Caco-2 (cell line): ENCODE results near the gene KLHL29. TPM values are rescaled to one million over a fixed set of nuclear protein-coding genes. Genes with fewer than 3 reads are reported as not detected.

Experiments used
- BruUV-seq: library from RNA; stranded (reverse); fragments of 400-500 nt; replicated peaks from 2 replicates; lab custom pipeline; 2021; lab: Mats Ljungman, UMichigan
- CTCF ChIA-PET: fragments of 300-600 bp; sonication (Branson Sonifier 250); formaldehyde crosslinking; loops from one replicate; lab custom pipeline; 2022; ENCODE audit warnings: antibody characterized with exemption; lab: Charles Lee
- POLR2A ChIA-PET: fragments of 300-600 bp; sonication (Branson Sonifier 250); formaldehyde crosslinking; loops from one replicate; lab custom pipeline; 2022; ENCODE audit warnings: antibody characterized with exemption; lab: Charles Lee
- DNase-seq, 2 experiments: peaks; one replicate each; pipeline versions ENCODE4 v3.0.0 to v3.0.0-alpha.2; 2020 to 2022
- H3K27me3 ChIP-seq: replicated peaks from 2 replicates; pipeline ENCODE4 v1.6.0; 2011; ENCODE audit warnings: low read length; ENCODE audit not compliant: control insufficient read depth, insufficient read depth
- H3K36me3 ChIP-seq: 2 replicates; pipeline ENCODE4 v1.5.1; 2011; ENCODE audit warnings: low read length; ENCODE audit not compliant: control insufficient read depth, insufficient read depth
- H3K4me1 ChIP-seq: fragments of 250-450 bp; sonication (Bioruptor Pico); 2 replicates; pipeline ENCODE4 v1.5.1; 2020; ENCODE audit warnings: mild to moderate bottlenecking
- H3K4me3 ChIP-seq: 2 replicates; pipeline ENCODE4 v1.5.1; 2011; ENCODE audit warnings: low read depth, mild to moderate bottlenecking, control low read depth, low read length
- H3K9me3 ChIP-seq: fragments of 250-450 bp; sonication (Bioruptor Pico); 2 replicates; pipeline ENCODE4 v1.5.1; 2020; ENCODE audit warnings: mild to moderate bottlenecking, moderate library complexity
- H3K27ac Mint-ChIP-seq: one replicate; pipeline ENCODE4 v1.8.0; 2022; ENCODE audit warnings: mixed read lengths; ENCODE audit not compliant: unreplicated experiment
- H3K27me3 Mint-ChIP-seq: one replicate; pipeline ENCODE4 v1.8.0; 2022; ENCODE audit warnings: mixed read lengths; ENCODE audit not compliant: insufficient read depth, unreplicated experiment
- H3K36me3 Mint-ChIP-seq: one replicate; pipeline ENCODE4 v1.8.0; 2022; ENCODE audit warnings: mild to moderate bottlenecking, mixed read lengths; ENCODE audit not compliant: insufficient read depth, unreplicated experiment
- H3K4me1 Mint-ChIP-seq: one replicate; pipeline ENCODE4 v1.8.0; 2022; ENCODE audit warnings: low read depth, mixed read lengths; ENCODE audit not compliant: unreplicated experiment
- H3K4me3 Mint-ChIP-seq: one replicate; pipeline ENCODE4 v1.8.0; 2022; ENCODE audit warnings: mild to moderate bottlenecking, moderate library complexity, mixed read lengths; ENCODE audit not compliant: unreplicated experiment
- H3K9me3 Mint-ChIP-seq: one replicate; pipeline ENCODE4 v1.8.0; 2022; ENCODE audit warnings: mixed read lengths; ENCODE audit not compliant: unreplicated experiment
- intact Hi-C: fragments of 100-400 bp; cut with micrococcal nuclease; formaldehyde crosslinking; loops from one replicate; pipeline ENCODE4 v1.10.0; 2022; ENCODE audit not compliant: unreplicated experiment
- total RNA-seq: library from RNA; stranded (reverse); gene quantifications from 2 replicates; pipeline ENCODE4 v1.2.3, GENCODE V29; 2022
- TF ChIP-seq, protein P1 (sequence below), 2 experiments: fragments of 200-600 bp in 1 of 2; IDR thresholded peaks; 1 replicate in 1 of 2; 2 replicates in 1 of 2; pipeline versions ENCODE4 v1.5.1 to v1.8.0; 2011 to 2022; ENCODE audit warnings: antibody characterized with exemption in 1 of 2, control low read depth in 1 of 2, inconsistent platforms in 1 of 2, low read depth in 1 of 2, low read length in 1 of 2, mild to moderate bottlenecking in 1 of 2, moderate library complexity in 1 of 2; ENCODE audit not compliant: insufficient read depth in 1 of 2, severe bottlenecking in 1 of 2, unreplicated experiment in 1 of 2

KLHL29 gene
- total RNA-seq, 1 experiment from 2014 or later = 0.61 TPM

DNA sequence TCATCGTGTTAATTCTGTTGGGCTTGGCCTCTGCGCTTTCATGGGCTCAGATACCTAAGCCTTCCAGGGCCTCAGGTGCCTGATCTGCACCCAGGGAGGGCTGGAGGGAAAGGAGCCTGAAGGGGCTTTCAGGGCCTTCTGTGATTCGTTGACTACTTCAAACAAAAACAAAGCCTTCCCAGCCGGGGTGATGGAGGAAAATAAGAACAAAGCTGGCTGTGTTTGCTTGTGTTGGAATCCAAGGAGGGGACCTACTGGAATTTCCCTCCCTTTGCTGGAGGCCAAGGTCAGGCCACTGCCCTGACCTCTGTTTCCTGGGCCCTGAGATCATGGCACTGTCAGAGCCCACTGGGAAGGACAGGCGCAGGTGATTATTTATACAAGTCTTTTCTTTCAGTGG, 135.3 kb downstream of the KLHL29 start:
- CTCF ChIA-PET = interaction anchor here (0.6 kb wide), 1 partner anchor 8 kb away, joined by 3 read pairs; no protein-coding TSS in a partner anchor
- Histone ChIP-seq H3K4me3 (no peak overlapping the region), H3K36me3 (no peaks in the 10 kb centered on the region), H3K4me1 (peaks cover 6% of the 10 kb centered on the region; the same call in 1 of the 2 replicates), H3K27me3 (no peaks in the 10 kb centered on the region), H3K9me3 (no peaks in the 10 kb centered on the region)
- peak in 1 of 2 experiments; percentile 14 for DNase-seq
- H3K27ac Mint-ChIP-seq = no peak overlapping the region
- TF ChIP-seq, protein P1, sequence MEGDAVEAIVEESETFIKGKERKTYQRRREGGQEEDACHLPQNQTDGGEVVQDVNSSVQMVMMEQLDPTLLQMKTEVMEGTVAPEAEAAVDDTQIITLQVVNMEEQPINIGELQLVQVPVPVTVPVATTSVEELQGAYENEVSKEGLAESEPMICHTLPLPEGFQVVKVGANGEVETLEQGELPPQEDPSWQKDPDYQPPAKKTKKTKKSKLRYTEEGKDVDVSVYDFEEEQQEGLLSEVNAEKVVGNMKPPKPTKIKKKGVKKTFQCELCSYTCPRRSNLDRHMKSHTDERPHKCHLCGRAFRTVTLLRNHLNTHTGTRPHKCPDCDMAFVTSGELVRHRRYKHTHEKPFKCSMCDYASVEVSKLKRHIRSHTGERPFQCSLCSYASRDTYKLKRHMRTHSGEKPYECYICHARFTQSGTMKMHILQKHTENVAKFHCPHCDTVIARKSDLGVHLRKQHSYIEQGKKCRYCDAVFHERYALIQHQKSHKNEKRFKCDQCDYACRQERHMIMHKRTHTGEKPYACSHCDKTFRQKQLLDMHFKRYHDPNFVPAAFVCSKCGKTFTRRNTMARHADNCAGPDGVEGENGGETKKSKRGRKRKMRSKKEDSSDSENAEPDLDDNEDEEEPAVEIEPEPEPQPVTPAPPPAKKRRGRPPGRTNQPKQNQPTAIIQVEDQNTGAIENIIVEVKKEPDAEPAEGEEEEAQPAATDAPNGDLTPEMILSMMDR (IDR thresholded peaks at IDR 0.05; ENCODE audit: insufficient read depth in 1 of 2, low read depth in 1 of 2, low read length in 1 of 2, severe bottlenecking in 1 of 2, unreplicated experiment in 1 of 2) = no peak
- POLR2A ChIA-PET = no interaction called here
- intact Hi-C loops = no loop called here
- no peaks in the 10 kb centered on the region for H3K9me3 Mint-ChIP-seq
- no peaks in the 10 kb centered on the region for H3K36me3 Mint-ChIP-seq
- BruUV-seq = no TSS peak
- peaks cover 2% of the 10 kb centered on the region for H3K27me3 Mint-ChIP-seq
- H3K4me1 Mint-ChIP-seq = no peaks in the 10 kb centered on the region
- H3K4me3 Mint-ChIP-seq = no peak overlapping the region

DNA sequence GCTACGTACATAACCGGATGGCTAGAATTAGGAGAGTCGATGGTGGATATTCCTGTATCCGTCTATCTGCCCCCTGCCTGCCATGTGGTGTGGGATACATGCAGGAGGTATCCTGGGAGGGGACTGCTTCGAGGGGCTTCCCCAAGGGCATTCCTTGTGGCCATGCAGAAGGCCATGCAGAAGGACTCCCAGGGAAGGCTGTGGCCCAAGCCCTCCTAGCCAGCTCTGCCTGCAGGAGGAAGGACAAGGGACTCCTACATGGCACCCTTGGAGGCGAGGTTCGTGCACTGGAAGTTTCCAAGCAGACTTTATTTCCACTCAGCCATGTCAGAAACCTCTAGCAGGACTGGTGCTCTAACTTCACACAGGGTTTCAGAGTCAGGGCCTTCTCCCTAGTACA, 136.1 kb downstream of the KLHL29 start:
- H3K36me3 ChIP-seq = no peaks in the 10 kb centered on the region
- Mint-ChIP-seq H3K36me3 (no peaks in the 10 kb centered on the region), H3K9me3 (no peaks in the 10 kb centered on the region), H3K27me3 (peaks cover 2% of the 10 kb centered on the region), H3K4me3 (no peak overlapping the region), H3K4me1 (no peaks in the 10 kb centered on the region), H3K27ac (no peak overlapping the region)
- DNase-seq = no peak
- H3K4me1 ChIP-seq = peaks cover 6% of the 10 kb centered on the region; the same call in 1 of the 2 replicates
- no peaks in the 10 kb centered on the region for H3K9me3 ChIP-seq
- intact Hi-C loops = no loop called here
- BruUV-seq = no TSS peak
- ChIA-PET CTCF (interaction anchor here (0.6 kb wide), 1 partner anchor 9 kb away, joined by 3 read pairs; no protein-coding TSS in a partner anchor), POLR2A (no interaction called here)
- H3K27me3 ChIP-seq = no peaks in the 10 kb centered on the region
- no peak overlapping the region for H3K4me3 ChIP-seq
- TF ChIP-seq, protein P1 (IDR thresholded peaks at IDR 0.05; ENCODE audit: insufficient read depth in 1 of 2, low read depth in 1 of 2, low read length in 1 of 2, severe bottlenecking in 1 of 2, unreplicated experiment in 1 of 2) = no peak

DNA sequence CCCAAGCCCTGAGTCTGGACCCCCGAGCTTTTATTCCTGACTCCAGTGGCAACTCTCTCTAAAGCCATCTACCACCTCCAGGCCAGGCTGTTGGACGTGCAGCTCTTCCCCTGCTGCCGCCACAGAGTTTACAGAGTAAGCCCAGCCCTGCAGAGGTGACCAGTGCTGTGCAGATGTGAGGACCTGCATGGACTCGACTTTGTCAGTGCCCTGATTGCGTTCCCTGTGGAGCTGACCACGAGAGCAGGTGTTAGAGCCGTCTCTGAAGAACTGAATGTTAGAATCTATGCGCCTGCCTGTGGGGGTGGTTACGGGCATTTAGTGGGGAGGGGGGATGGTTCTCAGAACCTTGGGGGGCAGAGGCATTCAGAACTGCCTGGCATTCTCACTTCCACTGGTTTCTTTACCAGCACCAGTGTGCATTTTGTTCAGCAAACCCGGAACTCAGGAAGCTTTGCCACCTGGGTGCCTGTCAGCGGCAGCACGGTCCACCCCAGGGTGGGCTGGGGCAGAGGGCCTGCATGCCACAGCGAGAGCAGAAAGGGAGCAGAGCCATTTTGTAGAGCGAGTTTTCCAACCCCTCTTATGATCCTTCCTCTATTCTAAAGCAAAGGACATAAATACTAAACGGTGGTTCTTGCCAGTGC, 137.9 kb downstream of the KLHL29 start:
- H3K36me3 ChIP-seq = no peaks in the 10 kb centered on the region
- CTCF ChIA-PET = no interaction called here
- TF ChIP-seq, protein P1 (IDR thresholded peaks at IDR 0.05; ENCODE audit: insufficient read depth in 1 of 2, low read depth in 1 of 2, low read length in 1 of 2, severe bottlenecking in 1 of 2, unreplicated experiment in 1 of 2) = no peak
- no peaks in the 10 kb centered on the region for H3K9me3 Mint-ChIP-seq
- H3K9me3 ChIP-seq = no peaks in the 10 kb centered on the region
- peaks cover 6% of the 10 kb centered on the region; the same call in 1 of the 2 replicates for H3K4me1 ChIP-seq
- POLR2A ChIA-PET = no interaction called here
- H3K4me1 Mint-ChIP-seq = no peaks in the 10 kb centered on the region
- H3K27me3 ChIP-seq = no peaks in the 10 kb centered on the region
- H3K4me3 ChIP-seq = no peak overlapping the region
- DNase-seq = no peak
- H3K4me3 Mint-ChIP-seq = no peak overlapping the region
- H3K27ac Mint-ChIP-seq = no peak overlapping the region
- peaks cover 2% of the 10 kb centered on the region for H3K27me3 Mint-ChIP-seq
- no peaks in the 10 kb centered on the region for H3K36me3 Mint-ChIP-seq
- intact Hi-C loops = no loop called here
- no TSS peak for BruUV-seq
